CD4-positive, alpha-beta T cell treated with Interleukin-4 for 4 hours (primary cell): ENCODE measurements around the gene RGS3.
"Not testable (repeated sequence)": the region's sequence is repeated elsewhere in the genome, so short reads cannot be mapped to it uniquely, and the experiment has no call there.

Experiments
- DNase-seq: peaks from one replicate; pipeline ENCODE4 v3.0.0-alpha.2; 2020

Gene RGS3

DNA sequence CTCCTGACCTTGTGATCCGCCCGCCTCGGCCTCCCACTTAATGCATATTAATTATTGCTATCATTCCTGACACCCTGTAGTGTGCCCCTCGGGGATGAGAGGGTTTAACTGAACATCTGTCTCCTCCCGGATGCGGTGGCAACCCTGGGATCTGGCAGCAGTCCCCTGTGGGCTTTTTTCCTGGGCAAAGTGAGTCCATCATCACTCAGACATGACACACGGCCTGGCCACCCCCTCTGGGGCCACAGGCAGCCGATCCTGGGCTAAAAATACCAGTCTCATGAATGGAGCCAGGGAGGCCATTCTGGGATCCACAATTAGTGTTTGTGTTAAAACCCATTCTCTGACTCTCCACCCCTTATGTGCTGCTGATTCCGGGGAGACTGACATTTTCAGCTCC is 161.2 kb downstream of the RGS3 start:
- no peak for DNase-seq

DNA sequence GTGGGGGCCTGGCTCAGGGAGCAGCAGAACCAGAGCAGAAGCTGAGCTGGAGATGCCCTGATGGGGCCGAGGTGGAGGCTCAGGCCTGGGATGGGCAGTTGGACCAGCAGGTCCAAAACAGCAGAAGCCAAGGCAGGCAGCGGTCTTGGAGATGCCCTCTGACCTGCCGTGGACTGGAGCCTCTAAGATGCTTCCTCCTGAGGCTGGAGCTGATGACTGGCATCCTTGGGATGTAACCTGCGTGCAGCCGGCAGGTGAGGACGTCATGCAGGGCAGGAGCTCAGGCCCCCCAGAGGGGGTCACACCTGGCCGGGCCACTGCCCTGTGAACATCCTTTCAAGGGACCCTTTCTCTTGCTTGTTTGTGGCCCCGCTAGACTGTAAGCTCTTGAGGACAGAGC is 162.0 kb downstream of the RGS3 start:
- DNase-seq, result no peak

GRCh38 chr9:113626735-113627495 is 163.4 kb downstream of the RGS3 start:
- DNase-seq, result no peak

DNA sequence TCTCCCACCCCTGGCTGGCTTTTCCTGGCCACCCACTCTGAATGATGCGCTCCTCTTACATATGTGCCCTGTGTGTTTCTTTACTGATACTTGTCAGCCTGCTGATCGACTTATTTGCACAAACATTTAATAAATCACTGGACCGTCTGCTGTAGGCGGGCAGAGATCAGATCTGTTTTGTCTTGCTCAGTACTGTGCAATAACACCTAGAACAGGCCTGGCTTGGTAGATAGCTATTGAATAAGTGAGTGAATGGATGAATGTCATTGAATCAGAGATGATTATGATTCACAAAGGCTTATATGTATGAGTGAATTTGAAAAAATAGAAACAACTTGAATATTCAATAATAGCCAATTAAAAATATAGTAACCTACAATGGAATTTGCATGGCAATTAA is 165.1 kb downstream of the RGS3 start:
- no peak for DNase-seq

DNA sequence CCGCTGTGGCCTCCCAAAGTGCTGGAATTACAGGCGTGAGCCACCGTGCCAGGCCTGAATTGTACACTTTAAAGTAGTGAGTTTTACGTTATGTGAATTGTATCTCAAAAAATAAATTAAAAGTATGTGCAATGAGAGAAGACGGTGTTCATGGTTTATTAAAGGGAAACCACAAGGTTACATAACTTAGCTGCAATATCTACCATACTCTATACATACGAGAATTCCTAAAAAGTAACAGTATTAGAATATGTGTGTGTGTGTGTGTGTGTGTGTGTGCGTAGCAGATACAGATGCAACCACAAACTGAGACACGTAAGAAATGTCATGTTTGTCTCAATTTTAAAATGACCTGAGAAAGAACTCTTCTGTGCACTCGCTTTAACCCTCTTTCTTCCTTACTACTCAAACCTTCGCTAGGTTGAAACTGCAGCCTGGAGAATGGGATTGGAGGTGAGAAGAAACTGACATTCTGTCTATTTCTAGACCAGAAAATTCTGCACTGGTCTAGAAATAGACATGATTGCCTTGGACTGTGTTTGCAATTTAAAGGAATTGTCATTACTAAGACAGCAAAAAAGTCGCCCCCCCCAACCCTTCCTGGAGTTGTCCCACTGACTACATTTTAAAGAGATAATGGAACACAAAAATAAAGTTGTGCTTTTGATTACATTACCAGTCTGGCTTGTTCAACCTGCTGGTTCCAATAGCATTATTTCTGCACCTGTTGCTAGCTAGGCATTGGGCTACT is 167.0 kb downstream of the RGS3 start:
- DNase-seq, result no peak

DNA sequence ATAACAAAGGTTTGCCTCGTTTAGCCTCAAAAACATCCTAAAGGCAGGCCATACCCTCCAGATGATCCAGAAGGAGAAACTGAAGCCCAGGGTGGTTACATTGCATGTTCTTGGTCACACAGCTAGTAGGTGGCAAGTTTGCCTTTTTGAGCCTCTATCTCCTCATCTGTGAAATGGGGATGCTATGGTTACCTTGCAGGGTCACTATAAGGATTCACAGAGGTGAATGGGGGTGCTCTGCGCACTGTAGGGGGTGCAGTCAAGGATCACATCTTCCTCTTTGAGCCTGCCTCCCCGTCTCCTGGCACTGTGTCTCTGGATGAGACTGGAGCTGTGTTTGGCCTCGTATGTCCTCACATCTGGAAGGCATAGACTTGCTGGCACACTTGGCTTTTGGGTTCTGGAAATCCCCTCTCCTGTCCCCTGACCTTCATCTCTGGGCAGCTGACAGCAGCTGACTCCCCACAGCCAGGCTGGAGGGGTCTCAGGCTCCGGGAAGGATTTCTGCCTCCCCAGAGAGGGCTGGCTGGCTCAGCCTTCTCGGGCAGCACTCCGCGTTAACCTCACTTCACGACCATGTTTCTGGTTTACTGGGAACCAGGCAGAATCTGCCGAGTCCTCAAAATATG is 167.7 kb downstream of the RGS3 start:
- no peak for DNase-seq

DNA sequence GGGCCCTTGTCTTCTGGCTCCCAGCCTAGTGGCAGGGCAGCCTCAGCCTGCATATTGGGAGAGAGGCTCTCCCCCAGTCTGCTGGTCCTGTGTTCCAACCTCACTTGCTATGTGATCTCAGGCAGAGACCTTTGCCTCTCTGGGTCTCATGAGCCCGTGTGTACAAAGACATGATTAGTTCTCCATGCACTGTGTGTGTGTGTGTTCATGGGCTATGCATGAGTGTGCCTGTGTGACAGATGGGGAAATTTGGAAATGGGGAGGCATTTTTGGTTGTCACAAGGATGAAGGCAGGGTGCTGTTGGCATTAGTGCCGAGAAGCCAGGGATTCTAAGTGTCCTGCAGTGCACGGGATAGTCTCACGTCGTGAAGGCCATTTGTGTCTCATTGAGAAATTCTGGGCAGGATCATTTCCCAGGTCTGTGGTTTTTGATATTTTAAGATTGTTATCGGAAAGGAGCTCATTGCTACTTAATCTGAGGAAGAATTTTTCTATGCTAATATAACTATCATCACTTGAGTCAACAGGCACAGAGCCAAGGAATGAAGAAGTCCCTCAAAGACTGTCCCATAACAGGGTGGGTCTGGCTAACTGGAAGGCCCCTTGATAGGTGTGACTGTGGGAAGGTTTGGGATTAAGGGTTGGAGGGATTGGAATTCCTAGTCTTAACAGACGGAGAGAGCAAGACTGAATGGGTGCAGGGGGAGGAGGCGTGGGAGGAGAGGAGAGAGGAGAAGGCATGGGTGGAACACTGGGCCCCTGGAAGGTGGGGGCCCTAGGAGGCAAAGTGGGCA is 168.5 kb downstream of the RGS3 start:
- DNase-seq, result no peak

- DNase-seq, result no peak
These were observed 169.5 kb downstream of the RGS3 start for GRCh38 chr9:113632776-113633590.

DNA sequence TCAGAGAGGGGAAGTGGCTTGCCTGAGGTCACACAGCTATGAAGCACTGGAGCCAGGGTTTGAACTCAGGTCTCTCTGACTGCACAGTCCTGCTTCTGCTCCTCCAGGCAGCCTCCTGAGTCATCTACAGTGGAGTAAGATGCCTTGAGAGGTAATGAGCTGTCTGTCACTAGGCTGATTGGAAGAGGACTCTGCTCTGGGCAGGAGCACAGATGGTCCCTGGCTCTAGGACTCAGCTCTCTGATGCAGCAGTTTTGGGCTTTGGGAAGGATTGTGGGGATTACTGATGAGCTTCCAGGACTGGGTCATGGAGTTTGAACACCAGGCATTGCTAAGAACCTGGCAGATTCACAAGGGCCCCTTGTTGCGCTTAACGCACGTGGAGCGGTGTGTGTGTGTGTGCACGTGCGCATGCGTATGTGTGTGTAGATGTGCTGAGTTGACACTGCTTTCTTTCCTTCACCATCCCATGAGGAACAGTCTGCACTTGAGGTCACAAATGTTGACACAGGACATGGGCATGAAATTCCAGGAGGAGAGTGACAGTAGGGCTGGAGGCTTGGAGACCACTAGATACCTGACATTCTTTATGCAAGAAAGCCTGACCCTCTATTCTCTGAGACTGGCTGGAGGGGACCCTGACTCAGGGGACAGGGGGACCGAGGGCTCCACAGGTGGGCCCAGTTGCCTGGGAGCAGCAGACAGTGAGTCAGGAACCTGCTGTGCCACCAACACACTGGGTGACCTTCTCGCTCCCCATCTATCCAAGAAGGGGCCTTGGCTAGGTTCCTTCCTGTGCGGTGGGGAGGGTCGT is 170.5 kb downstream of the RGS3 start:
- DNase-seq, result no peak

GRCh38 chr9:113634596-113635515 is 171.3 kb downstream of the RGS3 start:
- DNase-seq, result no peak

- DNase-seq, result no peak
These were observed 172.1 kb downstream of the RGS3 start for GRCh38 chr9:113635586-113635985.

DNA sequence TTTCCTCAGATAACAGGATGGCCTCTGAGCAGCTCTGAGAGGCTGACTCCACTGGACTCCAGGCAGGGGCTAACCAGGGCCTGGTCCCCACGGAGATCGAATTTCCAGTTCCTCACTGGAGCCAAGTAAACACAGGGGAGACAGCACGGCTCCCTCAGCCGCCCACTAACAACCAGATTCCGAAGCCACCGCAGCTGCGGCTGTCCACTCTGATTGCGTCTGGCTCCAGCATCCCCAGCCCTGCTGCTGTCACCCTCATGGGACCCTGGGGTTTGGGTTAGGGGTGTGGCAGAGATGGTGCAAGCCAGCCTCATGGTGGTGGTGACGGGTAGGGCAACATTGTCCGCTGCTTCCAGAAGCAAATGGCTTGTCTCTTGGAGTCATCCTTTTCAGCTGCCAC is 172.6 kb downstream of the RGS3 start:
- no peak for DNase-seq

GRCh38 chr9:113636693-113637092 is 173.2 kb downstream of the RGS3 start:
- DNase-seq, result no peak

DNA sequence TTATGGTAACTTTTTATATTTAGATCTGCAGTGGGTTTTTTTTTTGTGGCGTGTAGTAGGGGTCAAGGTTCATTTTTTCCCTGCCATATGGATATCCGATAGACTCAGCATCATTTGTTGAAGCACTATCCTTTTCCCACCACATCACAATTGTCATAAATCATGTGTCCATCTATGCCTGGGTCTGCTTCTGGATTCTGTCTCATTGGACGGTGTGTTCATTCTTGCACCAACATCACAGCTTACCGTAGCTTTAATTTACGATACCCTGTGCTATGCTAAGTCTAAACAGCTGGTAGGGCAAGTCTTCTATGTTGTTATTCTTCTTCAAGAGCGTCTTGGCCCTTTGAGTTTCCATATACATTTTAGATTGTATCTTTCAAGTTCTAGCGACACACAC is 175.0 kb downstream of the RGS3 start:
- no peak for DNase-seq

DNA sequence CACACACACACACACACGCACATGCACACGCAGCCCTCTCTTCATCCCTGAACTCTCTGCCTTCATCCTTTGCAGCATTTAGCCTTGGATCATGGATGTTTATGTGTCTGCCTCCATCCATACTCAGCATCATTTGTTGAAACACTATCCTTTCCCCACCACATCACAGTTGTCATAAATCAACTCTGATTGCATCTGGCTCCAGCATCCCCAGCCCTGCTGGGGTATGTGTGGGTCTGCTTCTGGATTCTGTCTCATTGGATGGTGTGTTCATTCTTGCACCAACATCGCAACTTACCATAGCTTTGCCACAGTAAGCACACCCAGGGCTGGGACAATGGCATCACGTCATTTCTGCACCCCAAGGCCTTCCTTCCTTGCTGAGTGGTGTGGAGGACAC is 175.4 kb downstream of the RGS3 start:
- no peak for DNase-seq

GRCh38 chr9:113639411-113639970 is 176.0 kb downstream of the RGS3 start:
- DNase-seq, result not testable (repeated sequence)

- no peak for DNase-seq
These were observed 176.9 kb downstream of the RGS3 start for GRCh38 chr9:113640418-113640817.

DNA sequence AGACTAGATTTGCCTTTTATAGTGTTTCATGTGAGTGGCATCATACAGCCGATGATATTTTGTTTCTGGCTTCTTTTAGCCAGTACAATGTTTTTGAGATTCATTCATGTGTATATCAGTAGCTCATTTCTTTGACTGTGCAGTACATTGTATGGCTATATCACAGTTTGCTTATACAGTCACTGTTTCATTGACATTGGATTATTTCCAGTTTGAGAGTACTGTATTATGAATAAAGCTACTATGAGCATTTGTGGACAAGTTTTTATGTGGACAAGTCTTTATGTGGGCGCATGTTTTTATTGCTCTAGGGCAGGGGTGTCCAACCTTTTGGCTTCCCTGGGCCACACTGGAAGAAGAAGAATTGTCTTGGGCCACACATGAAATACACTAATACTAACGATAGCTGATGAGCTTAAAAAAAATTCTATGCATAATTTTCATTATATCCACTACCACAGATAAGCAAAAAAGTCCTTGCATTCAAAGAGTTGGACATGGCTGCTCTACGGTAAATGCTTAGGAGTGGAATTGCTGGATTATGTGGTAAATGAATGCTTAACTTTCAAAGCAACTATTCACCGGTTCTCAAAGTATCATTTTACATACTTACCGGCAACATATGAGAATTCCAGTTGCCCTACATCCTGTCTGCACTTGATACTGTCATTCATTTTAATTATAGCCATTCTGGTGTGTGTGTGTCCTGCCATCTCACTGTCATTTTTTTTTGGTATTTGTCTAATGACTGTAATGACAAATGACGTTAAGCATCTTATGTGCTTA is 177.8 kb downstream of the RGS3 start:
- no peak for DNase-seq

DNA sequence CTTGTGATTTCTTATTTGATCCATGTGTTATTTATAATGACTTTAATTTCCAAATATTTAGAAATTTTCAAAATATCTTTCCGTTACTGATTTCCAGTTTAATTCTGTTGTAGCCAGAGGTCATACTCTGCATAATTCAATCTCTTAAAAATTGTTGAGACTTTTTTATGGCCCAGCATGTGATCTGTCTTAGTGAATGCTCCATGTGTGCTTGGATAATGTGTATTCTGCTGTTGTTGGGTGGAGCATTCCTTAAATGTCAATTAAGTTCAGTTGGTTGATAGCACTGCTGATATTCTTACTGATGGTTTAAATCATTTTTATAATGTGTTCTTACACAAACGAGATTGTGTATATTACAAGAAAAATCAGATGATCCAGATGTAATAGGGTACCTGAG is 180.8 kb downstream of the RGS3 start:
- DNase-seq, result no peak
